Measurements from ENCODE around the gene MARCHF11. TPM values are rescaled to one million over a fixed set of nuclear protein-coding genes. Genes with fewer than 3 reads are reported as not detected.

MARCHF11 gene
- polyA plus RNA-seq, 3 donors = not detected

GRCh38 chr5:16135506-16135905 is 44.1 kb downstream of the MARCHF11 start:
- Mint-ChIP-seq H3K4me3 (no peak overlapping the region), H3K9me3 (peaks cover 2 to 17% (median 5%) of the 10 kb centered on the region in 7 donors), H3K27ac (no peak overlapping the region), H3K4me1 (no peaks in the 10 kb centered on the region), H3K27me3 (ENCODE audit: low read depth in 3 of 3) (peaks cover 0 to 2% (median 0%) of the 10 kb centered on the region in 3 donors), H3K36me3 (no peaks in the 10 kb centered on the region)
- no peak overlapping the region for H3K4me2 ChIP-seq (replicated peaks; ENCODE audit: extremely low read depth, low read length, poor library complexity, severe bottlenecking)
- no peaks in the 10 kb centered on the region for H3K27me3 ChIP-seq (ENCODE audit: control insufficient read depth in 2 of 2, insufficient read depth in 2 of 2, low read length in 2 of 2)
- peaks cover 11 to 12% of the 10 kb centered on the region in 2 donors for H3K9me3 ChIP-seq (replicated peaks in 1 of 2; ENCODE audit: control insufficient read depth in 1 of 2, insufficient read depth in 1 of 2, low read length in 2 of 2)
- H4K20me1 ChIP-seq (ENCODE audit: insufficient read depth, low read length) = no peaks in the 10 kb centered on the region
- no peak overlapping the region for H3K9ac ChIP-seq (ENCODE audit: insufficient read depth, low read length, poor library complexity, severe bottlenecking)
- no peaks in the 10 kb centered on the region for H3K4me1 ChIP-seq (ENCODE audit: control insufficient read depth in 1 of 2, insufficient read depth in 2 of 2, low read length in 2 of 2)
- no peaks in the 10 kb centered on the region for H3K36me3 ChIP-seq (replicated peaks in 1 of 2; ENCODE audit: control insufficient read depth in 1 of 2, insufficient read depth in 2 of 2, low read length in 2 of 2)
- H3K4me3 ChIP-seq (replicated peaks in 1 of 3; ENCODE audit: low read depth in 2 of 3, low read length in 3 of 3) = no peak overlapping the region
- no peak overlapping the region for H2AFZ ChIP-seq (ENCODE audit: insufficient read depth, low read depth, low read length, poor library complexity, severe bottlenecking)
- intact Hi-C loops (cut with micrococcal nuclease) = no loop called here
- H3K79me2 ChIP-seq (ENCODE audit: insufficient read depth, low read length) = no peaks in the 10 kb centered on the region
- no peak for DNase-seq
- H3K27ac ChIP-seq (ENCODE audit: low read depth in 1 of 2, low read length in 2 of 2) = no peak overlapping the region
- WGBS (ENCODE audit: insufficient coverage) = no CpG with 5 or more reads among the region's 3 CpGs
- no peak for TF ChIP-seq CTCF (IDR thresholded peaks at IDR 0.05)

- Histone ChIP-seq H3K9ac (ENCODE audit: insufficient read depth, low read length, poor library complexity, severe bottlenecking) (no peak overlapping the region), H3K79me2 (ENCODE audit: insufficient read depth, low read length) (no peaks in the 10 kb centered on the region), H3K4me3 (replicated peaks in 1 of 3; ENCODE audit: low read depth in 2 of 3, low read length in 3 of 3) (no peak overlapping the region), H3K27ac (ENCODE audit: low read depth in 1 of 2, low read length in 2 of 2) (no peak overlapping the region), H3K4me1 (ENCODE audit: control insufficient read depth in 1 of 2, insufficient read depth in 2 of 2, low read length in 2 of 2) (no peaks in the 10 kb centered on the region), H3K27me3 (ENCODE audit: control insufficient read depth in 2 of 2, insufficient read depth in 2 of 2, low read length in 2 of 2) (no peaks in the 10 kb centered on the region), H3K4me2 (replicated peaks; ENCODE audit: extremely low read depth, low read length, poor library complexity, severe bottlenecking) (no peak overlapping the region), H4K20me1 (ENCODE audit: insufficient read depth, low read length) (no peaks in the 10 kb centered on the region), H3K9me3 (replicated peaks in 1 of 2; ENCODE audit: control insufficient read depth in 1 of 2, insufficient read depth in 1 of 2, low read length in 2 of 2) (peaks cover 11 to 12% of the 10 kb centered on the region in 2 donors), H3K36me3 (replicated peaks in 1 of 2; ENCODE audit: control insufficient read depth in 1 of 2, insufficient read depth in 2 of 2, low read length in 2 of 2) (no peaks in the 10 kb centered on the region), H2AFZ (ENCODE audit: insufficient read depth, low read depth, low read length, poor library complexity, severe bottlenecking) (no peak overlapping the region)
- Mint-ChIP-seq H3K36me3 (no peaks in the 10 kb centered on the region), H3K27ac (no peak overlapping the region), H3K9me3 (peaks cover 2 to 17% (median 5%) of the 10 kb centered on the region in 7 donors), H3K4me1 (no peaks in the 10 kb centered on the region), H3K4me3 (no peak overlapping the region), H3K27me3 (ENCODE audit: low read depth in 3 of 3) (peaks cover 0 to 2% (median 0%) of the 10 kb centered on the region in 3 donors)
- WGBS (ENCODE audit: insufficient coverage) = no CpG with 5 or more reads among the region's 1 CpG
- no peak for TF ChIP-seq CTCF (IDR thresholded peaks at IDR 0.05)
- intact Hi-C loops (cut with micrococcal nuclease) = no loop called here
- no peak for DNase-seq
Measured at GRCh38 chr5:16135003-16135402, 44.6 kb downstream of the MARCHF11 start.
